Measurements from ENCODE around the gene CELF4.

The CELF4 gene

DNA sequence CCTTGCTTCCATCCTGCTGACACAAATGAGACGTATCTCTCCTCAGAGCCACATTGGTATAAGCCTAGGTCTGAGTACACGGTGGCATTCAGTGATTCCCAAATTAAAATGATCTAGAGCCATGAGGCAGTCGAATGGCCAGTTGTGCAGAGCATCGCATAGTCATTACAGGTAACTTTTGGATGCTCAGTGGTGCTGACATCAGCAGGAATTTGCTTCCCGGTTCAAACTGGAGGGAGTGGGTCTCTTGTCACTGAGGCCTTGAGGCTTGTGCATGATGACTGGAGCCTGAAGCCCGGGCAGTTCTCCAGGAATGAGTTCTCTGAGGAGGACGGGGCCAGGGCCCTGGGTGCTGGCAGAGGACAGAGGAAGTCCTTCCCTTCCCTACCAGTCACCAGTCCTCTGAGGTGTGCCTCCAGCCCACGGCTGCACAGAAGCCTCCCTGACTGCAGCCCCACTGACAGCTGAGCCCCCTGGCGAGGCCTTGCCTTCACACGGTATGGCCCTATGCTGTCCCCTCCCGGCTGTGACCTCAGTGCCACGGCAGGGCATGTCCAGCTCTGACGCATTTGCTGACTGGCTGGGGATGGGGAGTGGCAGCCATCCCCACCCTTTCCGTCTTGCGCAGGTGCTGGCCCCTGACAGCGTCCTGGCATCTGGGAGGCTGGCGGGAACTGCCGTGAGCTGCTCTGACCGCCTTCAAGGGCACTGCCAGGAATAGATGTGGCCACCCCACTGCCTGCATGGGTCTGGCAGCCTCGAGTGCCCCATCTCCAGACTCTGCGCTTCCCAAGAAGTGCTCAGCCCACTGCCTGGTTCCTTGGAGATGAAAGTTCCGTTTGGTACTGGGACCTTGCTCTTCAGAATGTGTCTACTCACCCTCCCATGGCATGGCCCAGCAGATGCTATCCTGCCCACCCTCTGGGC, 117.4 kb downstream of the CELF4 start:
- H3K9ac ChIP-seq, result no peak overlapping the region
- no peak overlapping the region for H3K4me3 ChIP-seq
- H4K20me1 ChIP-seq, result no peaks in the 10 kb centered on the region; a peak in 1 of 22 replicates
- H3K27ac ChIP-seq, result no peak overlapping the region
- H3K9me3 ChIP-seq (replicated peaks in 1 of 11), result no peaks in the 10 kb centered on the region
- H3K36me3 ChIP-seq, result no peaks in the 10 kb centered on the region
- H3K4me1 ChIP-seq, result peaks cover 5 to 35% (median 25%) of the 10 kb centered on the region in 10 experiments; a peak in 15 of 20 replicates
- no peak overlapping the region for H3K4me2 ChIP-seq
- H3K27me3 ChIP-seq, result no peaks in the 10 kb centered on the region
- no peak for TF ChIP-seq Cebpa-rat (IDR thresholded peaks at IDR 0.05)

DNA sequence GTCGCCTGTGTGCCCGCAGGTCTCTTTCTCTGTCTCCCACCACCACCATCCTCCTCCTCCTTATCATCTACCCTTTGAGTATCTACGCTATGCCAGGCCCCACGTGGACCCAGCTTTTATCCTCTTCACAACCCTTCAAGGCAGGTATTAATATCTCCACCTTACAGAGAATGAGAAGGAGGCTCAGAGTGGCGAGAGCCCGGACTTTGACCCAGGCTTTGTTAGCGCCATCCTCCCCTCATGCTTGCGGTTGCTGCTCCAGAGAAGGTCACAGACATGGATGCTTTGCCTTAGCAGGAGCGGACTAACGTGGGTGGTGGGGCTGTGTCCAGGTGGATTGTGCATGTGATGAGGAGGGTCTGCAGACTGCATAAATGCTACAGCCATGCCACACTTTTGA, 119.8 kb downstream of the CELF4 start:
- H3K4me1 ChIP-seq, result peaks cover 0 to 37% (median 23%) of the 10 kb centered on the region in 10 experiments; a peak in 14 of 20 replicates
- no peaks in the 10 kb centered on the region for H3K36me3 ChIP-seq
- no peak overlapping the region for H3K9ac ChIP-seq
- H4K20me1 ChIP-seq, result no peaks in the 10 kb centered on the region; a peak in 1 of 22 replicates
- H3K9me3 ChIP-seq (replicated peaks in 1 of 11), result no peaks in the 10 kb centered on the region
- peak overlapping the region in 3 of 11 experiments; percentile 69 to 78 (median 72); a peak in 5 of 22 replicates for H3K4me2 ChIP-seq
- no peak overlapping the region for H3K4me3 ChIP-seq
- no peak overlapping the region for H3K27ac ChIP-seq
- TF ChIP-seq Cebpa-rat (IDR thresholded peaks at IDR 0.05), result no peak
- H3K27me3 ChIP-seq, result no peaks in the 10 kb centered on the region

DNA sequence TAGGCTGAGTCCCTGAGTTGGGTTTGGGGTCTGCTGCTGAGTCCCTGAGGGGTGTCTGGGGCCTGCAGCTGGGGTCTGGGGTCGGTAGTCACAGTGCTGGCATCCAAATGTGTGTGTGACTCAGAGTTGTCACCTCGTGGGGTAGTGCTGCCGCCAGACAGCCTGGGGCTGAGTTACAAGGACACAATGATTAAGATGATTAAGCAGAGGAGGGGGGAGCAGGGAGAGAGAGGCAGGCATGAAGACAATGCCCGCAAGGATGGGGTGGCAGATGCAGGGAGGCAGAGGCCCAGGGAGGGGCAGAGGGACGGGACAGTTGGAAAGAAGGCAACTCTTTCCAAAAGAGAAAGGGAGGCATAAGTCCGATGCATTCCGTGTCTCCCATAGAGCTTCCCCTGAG, 120.2 kb downstream of the CELF4 start:
- no peaks in the 10 kb centered on the region for H3K36me3 ChIP-seq
- H4K20me1 ChIP-seq, result no peaks in the 10 kb centered on the region; a peak in 1 of 22 replicates
- H3K4me2 ChIP-seq, result peak overlapping the region in 8 of 11 experiments; percentile 35 to 78 (median 65); a peak in 13 of 22 replicates
- H3K4me3 ChIP-seq, result no peak overlapping the region
- TF ChIP-seq Cebpa-rat (IDR thresholded peaks at IDR 0.05), result no peak
- H3K9ac ChIP-seq, result peak overlapping the region in 4 of 11 experiments; percentile 17 to 38 (median 20); a peak in 3 of 22 replicates
- H3K27ac ChIP-seq, result no peak overlapping the region
- peaks cover 0 to 42% (median 27%) of the 10 kb centered on the region in 10 experiments; a peak in 14 of 20 replicates for H3K4me1 ChIP-seq
- no peaks in the 10 kb centered on the region for H3K27me3 ChIP-seq
- no peaks in the 10 kb centered on the region for H3K9me3 ChIP-seq (replicated peaks in 1 of 11)

DNA sequence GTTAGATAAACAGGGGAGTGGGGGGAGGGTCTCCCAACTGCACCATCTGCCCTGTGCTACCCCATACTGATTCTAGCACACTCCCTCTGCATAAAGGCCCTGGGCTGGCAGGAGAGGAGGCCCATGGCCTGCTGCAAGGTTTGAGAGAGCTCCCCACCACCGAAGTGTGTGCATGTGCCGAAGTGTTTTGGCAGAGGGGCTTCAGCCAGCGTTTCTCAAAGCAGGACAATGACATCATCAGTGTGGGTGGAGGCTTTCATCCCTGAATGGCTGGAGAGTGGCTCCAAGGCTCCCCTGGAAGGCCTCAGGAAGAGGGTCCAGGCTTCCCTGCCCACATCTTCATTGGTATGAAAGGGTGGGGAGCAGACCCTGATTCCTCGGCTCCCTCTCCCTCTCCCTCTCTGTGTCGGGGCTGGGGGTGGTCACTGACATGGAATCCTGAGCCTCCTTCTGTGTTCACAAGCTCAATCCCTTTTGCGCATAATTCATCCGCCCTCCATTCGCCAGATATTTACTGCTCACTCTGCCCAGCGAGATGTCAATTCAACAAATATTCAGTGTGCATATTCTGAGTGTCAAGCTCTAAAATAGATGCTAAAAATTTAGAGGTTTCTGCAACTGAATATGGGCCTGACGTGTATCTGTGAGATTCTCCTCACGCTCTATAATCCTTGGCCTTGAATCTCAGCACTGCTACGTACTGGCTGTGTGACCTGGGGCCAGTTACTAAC, 122.1 kb downstream of the CELF4 start:
- Histone ChIP-seq H3K27me3 (no peaks in the 10 kb centered on the region), H3K9ac (no peak overlapping the region), H3K36me3 (no peaks in the 10 kb centered on the region), H3K4me1 (peaks cover 0 to 61% (median 44%) of the 10 kb centered on the region in 10 experiments; a peak in 15 of 20 replicates), H3K9me3 (replicated peaks in 1 of 11) (no peaks in the 10 kb centered on the region), H3K4me3 (no peak overlapping the region), H4K20me1 (no peaks in the 10 kb centered on the region; a peak in 1 of 22 replicates), H3K27ac (no peak overlapping the region), H3K4me2 (0 out of 22 replicates have a peak overlapping the region, but pooled peaks of 1 of the 11 experiments have one; percentile 3)
- no peak for TF ChIP-seq Cebpa-rat (IDR thresholded peaks at IDR 0.05)

DNA sequence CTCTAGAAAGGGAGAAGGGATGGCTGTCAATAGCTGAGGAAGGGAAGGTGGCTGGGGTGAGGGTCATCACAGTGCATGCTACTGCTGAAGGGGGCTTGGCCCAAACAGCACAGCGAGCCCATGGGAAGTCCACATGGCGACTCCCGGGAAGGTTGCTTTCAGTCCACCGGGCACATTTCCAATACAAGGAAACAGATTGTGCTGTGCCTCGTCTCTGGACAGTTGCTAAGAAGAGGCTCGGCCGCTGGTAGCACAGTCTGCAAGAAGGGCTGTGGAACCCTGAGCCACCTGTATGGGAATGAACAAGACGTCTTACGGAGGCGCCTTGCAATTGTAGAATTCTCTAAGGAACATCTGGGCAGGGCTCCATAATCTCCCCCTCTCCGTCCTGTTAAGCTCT, 123.1 kb downstream of the CELF4 start:
- Histone ChIP-seq H3K4me1 (peaks cover 0 to 71% (median 48%) of the 10 kb centered on the region in 10 experiments; a peak in 15 of 20 replicates), H3K4me3 (no peak overlapping the region), H3K4me2 (no peak overlapping the region), H3K9ac (no peak overlapping the region), H4K20me1 (no peaks in the 10 kb centered on the region; a peak in 1 of 22 replicates), H3K36me3 (no peaks in the 10 kb centered on the region), H3K27ac (no peak overlapping the region), H3K27me3 (no peaks in the 10 kb centered on the region), H3K9me3 (replicated peaks in 1 of 11) (0 out of 22 replicates have a peak, but pooled peaks cover 0 to 6% (median 0%) of the 10 kb centered on the region in 11 experiments)
- TF ChIP-seq Cebpa-rat (IDR thresholded peaks at IDR 0.05), result no peak

DNA sequence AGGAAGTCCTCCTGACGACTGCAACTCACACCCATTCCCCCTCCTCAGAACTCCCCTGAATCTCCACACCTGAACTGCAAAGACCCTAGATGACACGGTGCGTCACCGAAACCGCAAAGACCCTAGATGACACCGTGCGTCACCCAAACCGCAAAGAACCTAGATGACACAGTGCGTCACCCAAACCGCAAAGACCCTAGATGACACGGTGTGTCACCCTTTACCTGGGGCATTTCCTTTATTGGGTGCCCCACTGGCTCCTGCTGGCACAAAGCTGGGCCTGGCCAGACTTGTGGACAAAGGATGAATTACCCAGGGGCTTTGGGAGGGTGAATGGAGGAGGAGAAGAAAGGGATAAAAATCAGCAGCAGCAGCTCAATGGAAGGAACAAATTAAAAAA, 123.8 kb downstream of the CELF4 start:
- no peak for TF ChIP-seq Cebpa-rat (IDR thresholded peaks at IDR 0.05)
- 0 out of 22 replicates have a peak, but pooled peaks cover 0 to 9% (median 0%) of the 10 kb centered on the region in 11 experiments for H3K9me3 ChIP-seq (replicated peaks in 1 of 11)
- H3K9ac ChIP-seq, result no peak overlapping the region
- no peak overlapping the region for H3K4me3 ChIP-seq
- peaks cover 0 to 78% (median 51%) of the 10 kb centered on the region in 10 experiments; a peak in 15 of 20 replicates for H3K4me1 ChIP-seq
- peak overlapping the region in 8 of 11 experiments; percentile 31 to 82 (median 72); a peak in 12 of 22 replicates for H3K4me2 ChIP-seq
- H3K36me3 ChIP-seq, result no peaks in the 10 kb centered on the region
- no peak overlapping the region for H3K27ac ChIP-seq
- H3K27me3 ChIP-seq, result no peaks in the 10 kb centered on the region
- H4K20me1 ChIP-seq, result no peaks in the 10 kb centered on the region; a peak in 1 of 22 replicates

DNA sequence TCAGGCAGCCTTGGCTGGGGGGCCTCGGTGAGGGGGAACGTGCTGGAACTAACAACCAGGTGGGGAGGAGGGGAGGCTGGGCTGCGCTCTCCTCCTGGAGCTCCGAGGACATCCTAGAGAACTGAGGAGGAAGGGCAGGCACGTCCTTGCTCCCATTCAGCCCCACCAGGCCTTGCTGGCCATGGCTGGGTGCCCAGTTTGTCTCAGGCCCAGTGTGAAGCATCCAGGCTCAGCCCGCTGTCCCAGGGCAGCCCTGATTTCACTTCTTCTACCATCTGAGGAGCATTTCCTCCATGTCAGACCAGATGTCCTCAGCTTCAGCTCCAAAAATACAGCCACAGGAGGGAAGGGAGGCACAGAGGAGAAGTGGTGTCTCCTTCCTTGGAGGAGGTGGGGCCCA, 125.4 kb downstream of the CELF4 start:
- 0 out of 22 replicates have a peak overlapping the region, but pooled peaks of 1 of the 11 experiments have one; percentile 7 for H3K27ac ChIP-seq
- TF ChIP-seq Cebpa-rat (IDR thresholded peaks at IDR 0.05), result no peak
- H3K4me2 ChIP-seq, result peak overlapping the region; percentile 6 to 82 (median 44); a peak in 19 of 22 replicates
- H3K9me3 ChIP-seq (replicated peaks in 1 of 11), result 0 out of 22 replicates have a peak, but pooled peaks cover 0 to 9% (median 0%) of the 10 kb centered on the region in 11 experiments
- H3K4me1 ChIP-seq, result peaks cover 12 to 88% (median 66%) of the 10 kb centered on the region in 10 experiments; a peak in 17 of 20 replicates
- peak overlapping the region in 2 of 11 experiments; percentile 9 to 34; a peak in 1 of 22 replicates for H3K9ac ChIP-seq
- no peaks in the 10 kb centered on the region for H3K27me3 ChIP-seq
- no peaks in the 10 kb centered on the region for H3K36me3 ChIP-seq
- H3K4me3 ChIP-seq, result no peak overlapping the region
- H4K20me1 ChIP-seq, result no peaks in the 10 kb centered on the region; a peak in 1 of 22 replicates

DNA sequence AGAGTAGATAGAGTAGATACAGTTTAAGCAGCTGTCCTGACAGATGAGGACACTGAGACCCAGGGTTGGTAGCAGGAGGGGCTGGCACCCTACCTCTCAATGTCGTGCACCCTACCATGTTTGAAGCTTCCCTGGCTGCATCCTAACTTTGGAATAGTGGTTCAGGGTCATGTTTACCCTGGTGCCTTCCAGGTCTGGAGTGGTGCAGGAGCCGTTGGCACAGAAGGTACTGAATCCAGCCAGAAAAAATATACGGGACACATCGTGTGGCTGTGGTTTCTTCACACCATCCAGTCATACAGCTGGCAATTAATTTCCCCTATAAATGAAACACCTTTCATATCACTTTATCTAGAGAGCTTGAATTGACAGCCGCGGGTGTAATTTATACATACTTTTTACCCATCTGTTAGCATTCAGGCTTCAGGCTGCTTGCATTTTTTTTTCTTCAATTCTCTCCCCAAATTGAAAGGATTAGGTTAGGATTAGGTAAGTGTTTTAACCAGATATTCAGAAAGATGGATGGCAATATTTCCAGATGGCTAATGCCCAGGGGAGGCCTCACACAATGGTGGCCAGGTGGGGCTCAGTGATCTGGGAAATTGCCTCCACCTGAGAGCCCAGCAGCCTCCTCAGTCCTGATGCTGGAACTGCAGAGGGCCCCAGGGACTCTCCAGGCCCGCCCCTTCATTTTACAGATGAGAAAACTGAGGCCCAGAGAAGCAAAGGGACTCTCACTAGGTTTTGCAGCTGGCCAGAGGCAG, 127.0 kb downstream of the CELF4 start:
- H3K4me3 ChIP-seq, result no peak overlapping the region
- no peaks in the 10 kb centered on the region for H3K27me3 ChIP-seq
- H3K27ac ChIP-seq, result no peak overlapping the region
- 0 out of 22 replicates have a peak, but pooled peaks cover 0 to 9% (median 0%) of the 10 kb centered on the region in 11 experiments for H3K9me3 ChIP-seq (replicated peaks in 1 of 11)
- H4K20me1 ChIP-seq, result no peaks in the 10 kb centered on the region
- H3K9ac ChIP-seq, result no peak overlapping the region
- no peaks in the 10 kb centered on the region for H3K36me3 ChIP-seq
- H3K4me1 ChIP-seq, result peaks cover 12 to 90% (median 65%) of the 10 kb centered on the region in 10 experiments; a peak in 17 of 20 replicates
- peak overlapping the region in 5 of 11 experiments; percentile 25 to 82 (median 79); a peak in 10 of 22 replicates for H3K4me2 ChIP-seq
- no peak for TF ChIP-seq Cebpa-rat (IDR thresholded peaks at IDR 0.05)

Measured in BLaER1 treated with 17β-estradiol and CSF1 and Interleukin-3, amounts not matched to agents 10 nM and 100 nM (cell line).